ENCODE results near the gene POPDC3. TPM values are rescaled to one million over a fixed set of nuclear protein-coding genes. Genes with fewer than 3 reads are reported as not detected.
"Not testable (repeated sequence)": the region's sequence is repeated elsewhere in the genome, so short reads cannot be mapped to it uniquely, and the experiment has no call there.

The POPDC3 gene
- total RNA-seq, 4 donors from 2014 or later, result not detected

DNA sequence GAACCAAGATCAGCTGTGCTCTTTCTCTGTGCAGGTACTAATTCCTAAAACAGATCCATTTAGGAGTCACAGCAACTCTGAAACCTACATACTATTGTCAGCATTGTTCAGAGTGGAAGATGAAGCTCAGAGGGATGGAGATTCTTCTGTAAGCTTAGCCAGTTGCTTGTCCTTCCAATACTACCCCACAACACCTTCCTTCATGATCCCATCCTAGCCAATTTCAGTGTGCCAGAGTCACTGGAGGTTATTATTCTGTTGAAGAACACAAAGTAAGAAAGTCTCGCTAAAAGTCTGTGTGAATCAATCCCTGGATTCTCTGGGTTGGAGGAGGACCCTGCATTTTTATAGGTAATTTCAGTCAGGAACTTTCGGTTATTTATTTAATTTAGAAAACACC, 2.3 kb downstream of the POPDC3 start:
- DNase-seq, result no peak
- no peak overlapping the region for H3K27ac ChIP-seq
- H3K36me3 ChIP-seq, result no peaks in the 10 kb centered on the region
- no peaks in the 10 kb centered on the region for H3K9me3 ChIP-seq
- peaks cover 0 to 7% (median 3%) of the 10 kb centered on the region in 4 donors for H3K4me1 ChIP-seq
- TF ChIP-seq POLR2A (IDR thresholded peaks at IDR 0.05), result no peak
- TF ChIP-seq, protein P1, sequence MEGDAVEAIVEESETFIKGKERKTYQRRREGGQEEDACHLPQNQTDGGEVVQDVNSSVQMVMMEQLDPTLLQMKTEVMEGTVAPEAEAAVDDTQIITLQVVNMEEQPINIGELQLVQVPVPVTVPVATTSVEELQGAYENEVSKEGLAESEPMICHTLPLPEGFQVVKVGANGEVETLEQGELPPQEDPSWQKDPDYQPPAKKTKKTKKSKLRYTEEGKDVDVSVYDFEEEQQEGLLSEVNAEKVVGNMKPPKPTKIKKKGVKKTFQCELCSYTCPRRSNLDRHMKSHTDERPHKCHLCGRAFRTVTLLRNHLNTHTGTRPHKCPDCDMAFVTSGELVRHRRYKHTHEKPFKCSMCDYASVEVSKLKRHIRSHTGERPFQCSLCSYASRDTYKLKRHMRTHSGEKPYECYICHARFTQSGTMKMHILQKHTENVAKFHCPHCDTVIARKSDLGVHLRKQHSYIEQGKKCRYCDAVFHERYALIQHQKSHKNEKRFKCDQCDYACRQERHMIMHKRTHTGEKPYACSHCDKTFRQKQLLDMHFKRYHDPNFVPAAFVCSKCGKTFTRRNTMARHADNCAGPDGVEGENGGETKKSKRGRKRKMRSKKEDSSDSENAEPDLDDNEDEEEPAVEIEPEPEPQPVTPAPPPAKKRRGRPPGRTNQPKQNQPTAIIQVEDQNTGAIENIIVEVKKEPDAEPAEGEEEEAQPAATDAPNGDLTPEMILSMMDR (IDR thresholded peaks at IDR 0.05), result no peak
- no peak overlapping the region for H3K4me3 ChIP-seq
- H3K27me3 ChIP-seq, result peaks cover 0 to 6% of the 10 kb centered on the region in 2 donors

DNA sequence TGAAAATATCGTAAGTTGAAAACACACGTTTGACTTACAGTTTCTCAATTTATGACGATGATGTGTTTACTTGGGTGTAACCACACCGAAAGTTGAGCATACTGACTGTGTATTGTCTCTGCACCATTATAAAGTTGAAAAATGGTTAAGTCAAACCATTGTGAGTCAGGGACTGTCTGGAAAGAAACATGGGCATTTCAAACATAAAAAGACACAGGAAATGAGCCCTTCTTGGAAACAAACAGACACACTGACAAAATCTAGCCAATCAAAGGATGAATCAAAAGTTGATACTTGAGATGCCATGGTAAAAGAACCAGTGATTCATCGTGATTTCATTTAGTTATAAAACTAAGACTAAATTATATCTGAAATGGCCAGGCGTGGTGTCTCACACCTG, 5.3 kb downstream of the POPDC3 start:
- Histone ChIP-seq H3K4me3 (no peak overlapping the region), H3K27ac (no peak overlapping the region), H3K27me3 (peaks cover 0 to 4% of the 10 kb centered on the region in 2 donors), H3K9me3 (no peaks in the 10 kb centered on the region), H3K36me3 (no peaks in the 10 kb centered on the region), H3K4me1 (peaks cover 0 to 6% (median 2%) of the 10 kb centered on the region in 4 donors)
- no peak for DNase-seq
- no peak for TF ChIP-seq POLR2A (IDR thresholded peaks at IDR 0.05)
- TF ChIP-seq, protein P1 (IDR thresholded peaks at IDR 0.05), result no peak

DNA sequence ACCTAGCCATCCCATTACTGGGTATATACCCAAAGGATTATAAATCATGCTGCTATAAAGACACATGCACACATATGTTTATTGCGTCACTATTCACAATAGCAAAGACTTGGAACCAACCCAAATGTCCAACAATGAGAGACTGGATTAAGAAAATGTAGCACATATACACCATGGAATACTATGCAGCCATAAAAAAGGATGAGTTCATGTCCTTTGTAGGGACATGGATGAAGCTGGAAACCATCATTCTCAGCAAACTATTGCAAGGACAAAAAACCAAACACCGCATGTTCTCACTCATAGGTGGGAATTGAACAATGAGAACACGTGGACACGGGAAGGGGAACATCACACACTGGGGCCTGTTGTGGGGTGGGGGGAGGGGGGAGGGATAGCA, 7.3 kb downstream of the POPDC3 start:
- not testable (repeated sequence) for H3K9me3 ChIP-seq, H3K4me1 ChIP-seq, H3K27me3 ChIP-seq, H3K36me3 ChIP-seq, H3K27ac ChIP-seq, DNase-seq, H3K4me3 ChIP-seq

DNA sequence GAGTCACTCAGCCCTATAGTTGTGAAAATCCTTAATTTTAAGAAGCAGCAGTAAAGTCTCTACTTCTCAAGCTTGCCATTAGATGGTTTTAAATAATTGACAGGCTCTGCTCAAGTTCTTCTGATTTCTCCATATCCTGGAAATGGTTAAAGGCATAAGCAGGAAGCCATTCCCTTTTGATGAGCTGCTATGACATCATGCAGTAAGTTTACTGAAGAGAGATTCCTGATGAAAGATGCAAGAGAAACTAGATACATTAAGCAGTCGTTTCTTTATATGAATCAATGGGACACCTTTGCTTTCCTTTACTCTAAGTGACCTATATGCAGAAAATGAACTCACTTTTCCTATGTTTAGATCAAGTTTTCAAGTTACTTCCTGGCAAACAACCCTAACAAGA, 9.8 kb downstream of the POPDC3 start:
- no peaks in the 10 kb centered on the region for H3K36me3 ChIP-seq
- H3K27ac ChIP-seq, result no peak overlapping the region
- no peak for DNase-seq
- no peaks in the 10 kb centered on the region for H3K27me3 ChIP-seq
- no peak overlapping the region for H3K4me3 ChIP-seq
- H3K4me1 ChIP-seq, result no peaks in the 10 kb centered on the region
- no peaks in the 10 kb centered on the region for H3K9me3 ChIP-seq
- TF ChIP-seq POLR2A (IDR thresholded peaks at IDR 0.05), result no peak
- TF ChIP-seq, protein P1 (IDR thresholded peaks at IDR 0.05), result no peak

DNA sequence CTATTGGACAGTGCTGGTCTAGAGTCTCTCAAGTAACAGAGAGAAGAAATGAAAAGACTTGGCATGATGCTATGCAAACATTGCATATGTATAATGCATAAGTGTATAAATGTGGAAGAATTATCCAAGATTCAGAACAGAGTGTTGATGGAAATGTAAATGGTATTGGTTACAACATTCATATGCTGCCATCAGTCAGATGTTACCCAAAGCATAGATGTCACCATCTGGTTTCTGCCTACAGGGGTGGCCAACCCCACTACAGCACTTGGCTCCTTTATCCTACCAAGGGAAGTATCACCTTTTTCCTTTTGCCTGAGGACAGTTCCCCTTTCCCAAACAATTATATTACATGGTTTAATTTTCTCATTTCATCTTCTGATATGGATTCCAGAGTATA, 11.9 kb downstream of the POPDC3 start:
- H3K27me3 ChIP-seq, result no peaks in the 10 kb centered on the region
- no peaks in the 10 kb centered on the region for H3K9me3 ChIP-seq
- no peaks in the 10 kb centered on the region for H3K36me3 ChIP-seq
- H3K4me3 ChIP-seq, result no peak overlapping the region
- DNase-seq, result no peak
- TF ChIP-seq POLR2A (IDR thresholded peaks at IDR 0.05), result no peak
- TF ChIP-seq, protein P1 (IDR thresholded peaks at IDR 0.05), result no peak
- H3K4me1 ChIP-seq, result no peaks in the 10 kb centered on the region
- H3K27ac ChIP-seq, result no peak overlapping the region

DNA sequence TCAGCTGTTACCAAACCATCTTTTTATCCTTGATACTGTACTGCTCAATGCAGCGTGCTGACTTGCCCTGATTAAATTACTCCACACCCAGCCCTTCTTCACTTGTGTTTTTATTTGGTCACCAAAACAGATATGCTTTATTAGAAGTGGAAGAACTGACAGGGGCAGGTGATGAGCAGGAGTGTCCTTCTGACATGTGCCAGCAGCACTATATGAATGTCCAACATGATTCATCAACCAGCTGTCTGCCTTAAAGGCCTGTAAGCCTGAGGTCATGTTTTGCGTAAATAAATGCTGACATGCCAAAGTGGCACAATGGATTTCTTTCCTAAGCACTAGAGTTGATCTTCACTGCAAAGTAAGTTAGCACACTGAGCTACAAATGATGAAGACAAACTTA, 15.4 kb downstream of the POPDC3 start:
- no peak for TF ChIP-seq POLR2A (IDR thresholded peaks at IDR 0.05)
- TF ChIP-seq, protein P1 (IDR thresholded peaks at IDR 0.05), result no peak
- Histone ChIP-seq H3K4me1 (no peaks in the 10 kb centered on the region), H3K36me3 (no peaks in the 10 kb centered on the region), H3K9me3 (no peaks in the 10 kb centered on the region), H3K27ac (no peak overlapping the region), H3K4me3 (no peak overlapping the region), H3K27me3 (no peaks in the 10 kb centered on the region)
- no peak for DNase-seq
